ENCODE data around the gene LTBP1. TPM values are rescaled to one million over a fixed set of nuclear protein-coding genes. Genes with fewer than 3 reads are reported as not detected.
"Not testable (repeated sequence)": the region's sequence is repeated elsewhere in the genome, so short reads cannot be mapped to it uniquely, and the experiment has no call there.

Gene LTBP1
- total RNA-seq, 2 experiments from 2014 or later, result 0.06 TPM; not detected in 1

GRCh38 chr2:32976409-32977063 is 29.8 kb downstream of the LTBP1 start:
- H3K27ac ChIP-seq (ENCODE audit: low read depth in 1 of 2, low read length in 2 of 2), result no peak overlapping the region
- intact Hi-C loops (cut with DNase I, micrococcal nuclease), result no loop called here
- ChIA-PET POLR2A (no interaction called here), CTCF (no interaction called here)
- no peaks in the 10 kb centered on the region for H3K36me3 ChIP-seq (ENCODE audit: insufficient read depth, low read length)
- H3K9me3 Mint-ChIP-seq, result peaks cover 5% of the 10 kb centered on the region
- H3K27me3 ChIP-seq (ENCODE audit: control insufficient read depth in 1 of 2, insufficient read depth in 2 of 2, low read length in 2 of 2), result peaks cover 0 to 11% of the 10 kb centered on the region in 2 experiments
- peaks cover 40% of the 10 kb centered on the region for H3K27me3 Mint-ChIP-seq
- no peaks in the 10 kb centered on the region for H3K36me3 Mint-ChIP-seq (ENCODE audit: low read depth)
- H3K4me3 Mint-ChIP-seq, result no peak overlapping the region
- DNase-seq, result no peak
- ATAC-seq (ENCODE audit: poor library complexity), result no peak
- H3K4me1 Mint-ChIP-seq (ENCODE audit: low read depth), result no peaks in the 10 kb centered on the region
- no peak overlapping the region for H3K27ac Mint-ChIP-seq
- TF ChIP-seq, protein P1, sequence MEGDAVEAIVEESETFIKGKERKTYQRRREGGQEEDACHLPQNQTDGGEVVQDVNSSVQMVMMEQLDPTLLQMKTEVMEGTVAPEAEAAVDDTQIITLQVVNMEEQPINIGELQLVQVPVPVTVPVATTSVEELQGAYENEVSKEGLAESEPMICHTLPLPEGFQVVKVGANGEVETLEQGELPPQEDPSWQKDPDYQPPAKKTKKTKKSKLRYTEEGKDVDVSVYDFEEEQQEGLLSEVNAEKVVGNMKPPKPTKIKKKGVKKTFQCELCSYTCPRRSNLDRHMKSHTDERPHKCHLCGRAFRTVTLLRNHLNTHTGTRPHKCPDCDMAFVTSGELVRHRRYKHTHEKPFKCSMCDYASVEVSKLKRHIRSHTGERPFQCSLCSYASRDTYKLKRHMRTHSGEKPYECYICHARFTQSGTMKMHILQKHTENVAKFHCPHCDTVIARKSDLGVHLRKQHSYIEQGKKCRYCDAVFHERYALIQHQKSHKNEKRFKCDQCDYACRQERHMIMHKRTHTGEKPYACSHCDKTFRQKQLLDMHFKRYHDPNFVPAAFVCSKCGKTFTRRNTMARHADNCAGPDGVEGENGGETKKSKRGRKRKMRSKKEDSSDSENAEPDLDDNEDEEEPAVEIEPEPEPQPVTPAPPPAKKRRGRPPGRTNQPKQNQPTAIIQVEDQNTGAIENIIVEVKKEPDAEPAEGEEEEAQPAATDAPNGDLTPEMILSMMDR (IDR thresholded peaks at IDR 0.05), result no peak
- no peak overlapping the region for H3K4me3 ChIP-seq (ENCODE audit: low read length)
- peaks cover 0 to 12% of the 10 kb centered on the region in 2 experiments for H3K9me3 ChIP-seq (ENCODE audit: control insufficient read depth in 1 of 2, insufficient read depth in 1 of 2, low read length in 2 of 2)
- H3K4me1 ChIP-seq (ENCODE audit: insufficient read depth, low read length), result no peaks in the 10 kb centered on the region

GRCh38 chr2:32977228-32977758 is 30.5 kb downstream of the LTBP1 start:
- Mint-ChIP-seq H3K27me3 (peaks cover 47% of the 10 kb centered on the region), H3K4me3 (no peak overlapping the region), H3K27ac (no peak overlapping the region), H3K36me3 (ENCODE audit: low read depth) (no peaks in the 10 kb centered on the region), H3K4me1 (ENCODE audit: low read depth) (no peaks in the 10 kb centered on the region), H3K9me3 (peaks cover 2% of the 10 kb centered on the region)
- ChIA-PET POLR2A (no interaction called here), CTCF (no interaction called here)
- no peaks in the 10 kb centered on the region for H3K4me1 ChIP-seq (ENCODE audit: insufficient read depth, low read length)
- H3K9me3 ChIP-seq (ENCODE audit: control insufficient read depth in 1 of 2, insufficient read depth in 1 of 2, low read length in 2 of 2), result peaks cover 0 to 12% of the 10 kb centered on the region in 2 experiments
- ATAC-seq (ENCODE audit: poor library complexity) (no peak), DNase-seq (no peak)
- H3K36me3 ChIP-seq (ENCODE audit: insufficient read depth, low read length), result no peaks in the 10 kb centered on the region
- H3K4me3 ChIP-seq (ENCODE audit: low read length), result no peak overlapping the region
- peaks cover 0 to 12% of the 10 kb centered on the region in 2 experiments for H3K27me3 ChIP-seq (ENCODE audit: control insufficient read depth in 1 of 2, insufficient read depth in 2 of 2, low read length in 2 of 2)
- intact Hi-C loops (cut with DNase I, micrococcal nuclease), result no loop called here
- no peak overlapping the region for H3K27ac ChIP-seq (ENCODE audit: low read depth in 1 of 2, low read length in 2 of 2)
- TF ChIP-seq, protein P1 (IDR thresholded peaks at IDR 0.05), result no peak

GRCh38 chr2:32981612-32982011 is 34.9 kb downstream of the LTBP1 start:
- intact Hi-C loops (cut with DNase I, micrococcal nuclease), result no loop called here
- no peaks in the 10 kb centered on the region for H3K9me3 Mint-ChIP-seq
- no peak overlapping the region for H3K27ac ChIP-seq (ENCODE audit: low read depth in 1 of 2, low read length in 2 of 2)
- peaks cover 54% of the 10 kb centered on the region for H3K27me3 Mint-ChIP-seq
- H3K4me3 ChIP-seq (ENCODE audit: low read length), result no peak overlapping the region
- ChIA-PET POLR2A (no interaction called here), CTCF (no interaction called here)
- no peaks in the 10 kb centered on the region for H3K36me3 ChIP-seq (ENCODE audit: insufficient read depth, low read length)
- TF ChIP-seq, protein P1 (IDR thresholded peaks at IDR 0.05), result no peak
- peaks cover 0 to 11% of the 10 kb centered on the region in 2 experiments for H3K9me3 ChIP-seq (ENCODE audit: control insufficient read depth in 1 of 2, insufficient read depth in 1 of 2, low read length in 2 of 2)
- H3K27ac Mint-ChIP-seq, result no peak overlapping the region
- H3K4me1 ChIP-seq (ENCODE audit: insufficient read depth, low read length), result no peaks in the 10 kb centered on the region
- no peak overlapping the region for H3K4me3 Mint-ChIP-seq
- no peaks in the 10 kb centered on the region for H3K4me1 Mint-ChIP-seq (ENCODE audit: low read depth)
- no peak for DNase-seq
- peaks cover 0 to 8% of the 10 kb centered on the region in 2 experiments for H3K27me3 ChIP-seq (ENCODE audit: control insufficient read depth in 1 of 2, insufficient read depth in 2 of 2, low read length in 2 of 2)
- ATAC-seq (ENCODE audit: poor library complexity), result no peak
- H3K36me3 Mint-ChIP-seq (ENCODE audit: low read depth), result no peaks in the 10 kb centered on the region

GRCh38 chr2:32983193-32983924 is 36.6 kb downstream of the LTBP1 start:
- POLR2A ChIA-PET; H3K27ac ChIP-seq (ENCODE audit: low read depth in 1 of 2, low read length in 2 of 2); DNase-seq; ATAC-seq (ENCODE audit: poor library complexity); H3K4me1 Mint-ChIP-seq (ENCODE audit: low read depth); CTCF ChIA-PET; H3K36me3 Mint-ChIP-seq (ENCODE audit: low read depth); H3K4me3 ChIP-seq (ENCODE audit: low read length); H3K9me3 ChIP-seq (ENCODE audit: control insufficient read depth in 1 of 2, insufficient read depth in 1 of 2, low read length in 2 of 2); H3K4me1 ChIP-seq (ENCODE audit: insufficient read depth, low read length); H3K9me3 Mint-ChIP-seq; H3K27me3 ChIP-seq (ENCODE audit: control insufficient read depth in 1 of 2, insufficient read depth in 2 of 2, low read length in 2 of 2); H3K27ac Mint-ChIP-seq; H3K4me3 Mint-ChIP-seq; intact Hi-C loops (cut with DNase I, micrococcal nuclease); H3K36me3 ChIP-seq (ENCODE audit: insufficient read depth, low read length): not testable (repeated sequence)
- peaks cover 44% of the 10 kb centered on the region for H3K27me3 Mint-ChIP-seq
